Stomach (tissue), 4 donors: ENCODE data around the gene MYL5.

Experiments
- CTCF ChIP-seq, 7 experiments: fragments of 450-650 bp in 4 of 7; fragments of 200-600 bp in 3 of 7; sonication (generic) in 3 of 7; IDR thresholded peaks; one replicate each; pipeline ENCODE4 v1.5.1; 2016 to 2019; ENCODE audit warnings: antibody characterized with exemption in 7 of 7, control low read depth in 2 of 7, mild to moderate bottlenecking in 1 of 7
- EP300 ChIP-seq: sonication (generic); formaldehyde crosslinking; IDR thresholded peaks from one replicate; pipeline ENCODE4 v1.6.1; 2017; ENCODE audit warnings: antibody characterized with exemption
- POLR2AphosphoS5 ChIP-seq, 3 donors: sonication (generic); formaldehyde crosslinking; IDR thresholded peaks; one replicate each; pipeline ENCODE4 v1.6.1; 2016; ENCODE audit warnings: antibody characterized with exemption in 3 of 3

- TF ChIP-seq CTCF (IDR thresholded peaks at IDR 0.05) (no peak), EP300 (no peak), POLR2AphosphoS5 (IDR thresholded peaks at IDR 0.05) (no peak)
These were observed 25.7 kb downstream of the MYL5 start for GRCh38 chr4:699816-700580.
